Heart right ventricle (tissue), 16 donors: ENCODE results near the gene ZC3H7A. TPM values are rescaled to one million over a fixed set of nuclear protein-coding genes. Genes with fewer than 3 reads are reported as not detected.

Experiments used
- ATAC-seq, 8 donors: fragments of 200-7000 bp; cut with Tn5 transposase; one replicate each; pipeline ENCODE4 v1.9.1; 2020; ENCODE audit warnings: mild to moderate bottlenecking in 8 of 8, moderate library complexity in 8 of 8, moderate number of reproducible peaks in 1 of 8
- DNase-seq, 2 donors: peaks; one replicate each; pipeline ENCODE4 v3.0.0-alpha.2; 2020
- H3K27ac ChIP-seq, 10 donors: fragments of 200-600 bp; sonication (generic) in 2 of 10; one replicate each; pipeline versions ENCODE4 v1.5.0 to v1.8.0; 2020 to 2022; ENCODE audit warnings: mild to moderate bottlenecking in 3 of 10
- H3K27me3 ChIP-seq, 7 donors: fragments of 200-600 bp; one replicate each; pipeline ENCODE4 v1.8.0; 2021 to 2022; ENCODE audit warnings: mild to moderate bottlenecking in 2 of 7
- H3K36me3 ChIP-seq, 9 donors: fragments of 200-600 bp; sonication (generic) in 1 of 9; one replicate each; pipeline versions ENCODE4 v1.5.0 to v1.8.0; 2020 to 2022; ENCODE audit warnings: mild to moderate bottlenecking in 2 of 9
- H3K4me1 ChIP-seq, 9 donors: fragments of 200-600 bp; sonication (generic) in 1 of 9; one replicate each; pipeline versions ENCODE4 v1.5.0 to v1.8.0; 2020 to 2022; ENCODE audit warnings: mild to moderate bottlenecking in 4 of 9
- H3K4me3 ChIP-seq, 10 donors: fragments of 200-600 bp; sonication (generic) in 2 of 10; one replicate each; pipeline versions ENCODE4 v1.5.0 to v1.8.0; 2020 to 2022; ENCODE audit warnings: mild to moderate bottlenecking in 7 of 10, moderate library complexity in 2 of 10
- H3K9me3 ChIP-seq, 11 donors: fragments of 200-600 bp in 10 of 11; sonication (generic) in 2 of 11; one replicate each; pipeline versions ENCODE4 v1.5.0 to v1.8.0; 2013 to 2022; ENCODE audit warnings: mild to moderate bottlenecking in 2 of 11, control low read depth in 1 of 11, moderate library complexity in 1 of 11
- WGBS, 2 donors: extraction: QIAGEN DNeasy Blood & Tissue Kit; methylation state at CpG; one replicate each; pipeline ENCODE4 v1.1.7; 2013; ENCODE audit warnings: inconsistent platforms in 1 of 2; 5-methylcytosine and 5-hydroxymethylcytosine counted together
- intact Hi-C, 10 donors: fragments of 100-400 bp; cut with DNase I; formaldehyde crosslinking; loops; one replicate each; pipeline versions ENCODE4 v1.11.1 to v1.14.2; 2022
- polyA plus RNA-seq, 2 donors: library from polyadenylated mRNA; stranded (reverse); fragments of 200-250 nt; gene quantifications; one replicate each; pipeline ENCODE4 v1.2.3, GENCODE V29; 2013
- total RNA-seq, 10 donors: library from RNA; stranded (reverse); fragmentation: NEBNext Ultra II Directional in 3 of 10; extraction: Animal tissue kit (Norgen Biotek cat#: 25700) in 3 of 10; gene quantifications; one replicate each; pipeline versions ENCODE4 v1.2.1 to v1.2.4, GENCODE V29; 2021 to 2023
- TF ChIP-seq, protein P1 (sequence below), 9 donors: fragments of 200-600 bp; sonication (generic) in 2 of 9; IDR thresholded peaks; one replicate each; pipeline versions ENCODE4 v1.5.0 to v1.8.0; 2021 to 2022; ENCODE audit warnings: antibody characterized with exemption in 9 of 9, mild to moderate bottlenecking in 5 of 9, moderate library complexity in 1 of 9
- donor health status: Arrhythmogenic right ventricular cardiomyopathy.
- donor health status: ischemic (EF 13 %, LVEDD 7.1; RV severe dilation, severe dysfunction).
- donor health status: healthy with polysubstance abuse.
- donor health status: DM: no; HTN: yes; CAD: no.
- donor health status: DM: no; HTN: no; CAD: no.
- donor health status: ischemic (EF 25% LVEDD 6.9; RV normal size, moderate dysfunction).
- donor health status: ischemic (EF 25% LVEDD 5.7; RV mildly dilated, moderate dysfunction).
- donor health status: healthy.
- donor health status: DM: yes; HTN: yes; CAD: no.
- donor health status: Ischemic cardiomyopathy.
- donor health status: ischemic (EF 35%, LVEDD 5.7; RV mildly dilated, moderate dysfunction).
- donor health status: nonischemic (EF 11% LVEDD 7.7; RV severe dilation, severe dysfunction).
- donor health status: DM: yes; HTN: yes; CAD: no.
- donor health status: PGD.
- donor health status: ischemic (EF 29% LVEDD 5.4; RV normal size, mild dysfunction).
- donor health status: nonischemic (EF 23%, LVEDD 6.1; RV moderate dilation, normal function).

Gene ZC3H7A
- total and polyA plus RNA-seq, 12 donors = 15.2 to 36.1 (median 30.3) TPM

DNA sequence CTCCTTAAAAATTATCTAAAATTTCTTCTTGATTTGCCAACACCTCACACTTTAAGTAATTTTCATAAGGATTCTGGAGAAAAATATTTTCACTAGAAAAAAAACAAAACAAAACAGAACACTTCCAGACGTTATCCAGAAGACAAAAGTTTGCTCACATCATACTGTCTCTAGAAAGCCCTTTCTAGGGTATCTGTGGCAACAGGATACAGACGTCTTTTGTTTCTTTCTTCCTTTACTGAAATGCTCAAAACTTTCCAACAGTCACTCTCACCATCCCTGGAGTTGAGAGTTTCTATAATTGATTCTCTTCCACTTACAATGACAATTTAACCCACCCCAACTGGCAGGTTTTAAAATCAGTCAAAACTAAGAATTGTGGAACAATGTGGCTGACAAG is 2.6 kb downstream of the ZC3H7A start:
- H3K27me3 ChIP-seq = no peaks in the 10 kb centered on the region
- ATAC-seq (no peak), DNase-seq (no peak)
- peaks cover 8 to 76% (median 72%) of the 10 kb centered on the region in 9 donors for H3K4me1 ChIP-seq
- WGBS, 2 donors = 9 to 21% methylated on average over 2 of the region's 2 CpGs
- H3K9me3 ChIP-seq = no peaks in the 10 kb centered on the region
- intact Hi-C loops = loop anchor here in 5 of 10 donors (5.0 to 10.0 kb wide), 6 partner anchors 50 to 270 kb away; partner anchors contain the start of genes TXNDC11 (in 2 of the 5) and GSPT1 (in 1 of the 5)
- peaks cover 0 to 30% (median 0%) of the 10 kb centered on the region in 9 donors for H3K36me3 ChIP-seq
- no peak overlapping the region for H3K4me3 ChIP-seq
- TF ChIP-seq, protein P1, sequence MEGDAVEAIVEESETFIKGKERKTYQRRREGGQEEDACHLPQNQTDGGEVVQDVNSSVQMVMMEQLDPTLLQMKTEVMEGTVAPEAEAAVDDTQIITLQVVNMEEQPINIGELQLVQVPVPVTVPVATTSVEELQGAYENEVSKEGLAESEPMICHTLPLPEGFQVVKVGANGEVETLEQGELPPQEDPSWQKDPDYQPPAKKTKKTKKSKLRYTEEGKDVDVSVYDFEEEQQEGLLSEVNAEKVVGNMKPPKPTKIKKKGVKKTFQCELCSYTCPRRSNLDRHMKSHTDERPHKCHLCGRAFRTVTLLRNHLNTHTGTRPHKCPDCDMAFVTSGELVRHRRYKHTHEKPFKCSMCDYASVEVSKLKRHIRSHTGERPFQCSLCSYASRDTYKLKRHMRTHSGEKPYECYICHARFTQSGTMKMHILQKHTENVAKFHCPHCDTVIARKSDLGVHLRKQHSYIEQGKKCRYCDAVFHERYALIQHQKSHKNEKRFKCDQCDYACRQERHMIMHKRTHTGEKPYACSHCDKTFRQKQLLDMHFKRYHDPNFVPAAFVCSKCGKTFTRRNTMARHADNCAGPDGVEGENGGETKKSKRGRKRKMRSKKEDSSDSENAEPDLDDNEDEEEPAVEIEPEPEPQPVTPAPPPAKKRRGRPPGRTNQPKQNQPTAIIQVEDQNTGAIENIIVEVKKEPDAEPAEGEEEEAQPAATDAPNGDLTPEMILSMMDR (IDR thresholded peaks at IDR 0.05) = no peak
- H3K27ac ChIP-seq = peak overlapping the region in 6 of 10 donors; percentile 0 to 99 (median 72)

DNA sequence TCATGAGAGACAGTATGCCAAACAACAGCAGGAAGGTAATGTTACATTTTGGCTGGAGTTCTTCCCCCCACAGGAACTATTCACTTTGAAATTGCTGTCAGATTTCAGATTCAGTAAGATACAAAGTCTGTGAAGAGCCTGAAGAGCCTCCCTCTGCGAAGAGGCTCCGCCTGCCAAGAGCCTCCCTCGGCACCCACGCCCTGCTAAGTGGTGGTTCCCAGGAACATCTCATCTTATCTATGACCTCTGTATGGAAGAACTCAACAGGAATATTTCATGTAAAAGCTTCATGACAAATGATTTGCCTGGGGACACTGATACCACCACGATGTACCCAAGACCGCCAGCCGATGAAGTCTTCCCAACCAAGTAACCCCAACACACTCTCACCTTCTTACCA is 3.2 kb downstream of the ZC3H7A start:
- DNase-seq = peak in 1 of 2 donors; percentile 26
- WGBS, 2 donors = 45 to 53% methylated on average over 7 of the region's 7 CpGs
- Histone ChIP-seq H3K4me1 (peaks cover 8 to 75% (median 67%) of the 10 kb centered on the region in 9 donors), H3K27ac (peak overlapping the region in 7 of 10 donors; percentile 0 to 99 (median 47)), H3K36me3 (peaks cover 0 to 31% (median 0%) of the 10 kb centered on the region in 9 donors), H3K4me3 (no peak overlapping the region), H3K9me3 (no peaks in the 10 kb centered on the region), H3K27me3 (no peaks in the 10 kb centered on the region)
- TF ChIP-seq, protein P1 (IDR thresholded peaks at IDR 0.05) = no peak
- no peak for ATAC-seq
- intact Hi-C loops = loop anchor here in 5 of 10 donors (5.0 to 10.0 kb wide), 6 partner anchors 49 to 271 kb away; partner anchors contain the start of genes TXNDC11 (in 2 of the 5) and GSPT1 (in 1 of the 5)

DNA sequence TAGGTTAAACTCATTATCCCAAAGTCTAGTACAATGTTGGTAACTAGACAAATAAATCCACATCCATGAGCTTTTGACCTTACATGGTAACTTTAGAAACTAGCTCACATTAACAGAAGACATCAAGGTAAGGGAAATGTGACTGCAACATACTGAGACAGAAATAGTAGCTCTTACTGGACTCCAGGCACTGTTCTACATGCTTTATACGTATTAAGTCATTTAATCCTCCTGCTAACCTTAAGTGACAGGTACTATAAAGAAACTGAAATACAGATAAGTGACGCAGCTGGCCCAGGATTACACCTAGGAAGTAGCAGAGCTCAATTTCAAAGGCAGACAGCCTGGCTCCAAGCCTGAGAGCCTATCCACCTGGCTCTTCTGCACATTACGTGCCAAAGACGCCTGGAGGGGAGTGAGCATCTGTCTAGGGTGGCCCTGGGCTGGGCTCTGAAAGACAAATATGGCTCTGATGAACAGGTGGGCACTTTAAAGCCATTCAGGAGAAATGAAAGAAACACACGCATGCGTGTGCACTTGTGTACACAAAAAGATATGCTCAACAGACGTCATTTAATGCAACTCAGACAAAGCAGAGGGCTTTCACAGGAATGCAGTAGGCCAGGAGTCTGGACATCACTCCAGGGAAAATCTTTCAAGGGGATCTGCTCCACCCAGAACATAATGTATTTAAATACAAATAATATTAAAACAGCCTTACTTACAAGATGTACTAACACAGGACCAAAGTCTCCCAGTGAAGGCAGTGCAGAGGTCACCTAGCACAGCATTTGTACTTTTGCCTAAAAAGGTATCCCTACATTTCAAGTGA is 4.4 kb downstream of the ZC3H7A start:
- TF ChIP-seq, protein P1 (IDR thresholded peaks at IDR 0.05) = no peak
- ATAC-seq (no peak), DNase-seq (no peak)
- Histone ChIP-seq H3K27ac (peak overlapping the region in 5 of 10 donors; percentile 11 to 66 (median 29)), H3K4me3 (no peak overlapping the region), H3K36me3 (peaks cover 0 to 31% (median 0%) of the 10 kb centered on the region in 9 donors), H3K27me3 (no peaks in the 10 kb centered on the region), H3K4me1 (peaks cover 8 to 76% (median 55%) of the 10 kb centered on the region in 9 donors), H3K9me3 (no peaks in the 10 kb centered on the region)
- intact Hi-C loops = loop anchor here in 5 of 10 donors (5.0 to 10.0 kb wide), 6 partner anchors 48 to 272 kb away; partner anchors contain the start of genes TXNDC11 (in 2 of the 5) and GSPT1 (in 1 of the 5)
- 60 to 65% methylated on average over 7 of the region's 7 CpGs for WGBS, 2 donors

DNA sequence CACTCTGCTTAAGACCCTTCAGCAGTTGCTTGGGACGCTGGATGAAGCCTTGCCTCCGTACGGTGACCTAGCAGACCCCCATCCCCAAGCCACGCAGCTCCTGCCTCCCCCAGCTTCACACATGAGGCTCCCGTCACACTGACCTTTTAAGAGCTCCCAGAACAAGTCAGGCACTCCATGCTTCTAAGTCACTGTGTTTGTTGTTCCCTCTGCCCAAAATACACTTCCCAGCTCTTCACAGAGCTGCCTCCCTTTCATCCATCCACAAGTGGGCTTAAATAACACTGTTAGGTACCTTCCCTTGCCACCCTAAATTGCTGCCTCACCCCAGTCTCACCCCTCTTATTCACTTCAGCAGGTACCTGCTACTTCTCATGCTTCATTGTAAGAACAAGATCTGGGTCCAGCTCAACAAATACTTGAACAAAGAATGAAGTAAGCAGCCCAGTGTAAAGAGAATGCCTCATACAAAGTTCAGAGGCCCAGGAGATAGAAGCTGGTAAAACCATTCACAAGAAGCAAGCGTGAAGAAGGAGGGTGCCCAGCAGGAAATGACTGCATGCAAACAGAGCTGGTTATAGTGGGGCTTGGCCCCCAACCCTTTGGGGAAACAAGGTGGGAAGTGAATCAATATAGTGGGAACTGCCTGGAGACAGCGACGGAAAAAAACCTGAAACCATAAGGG is 5.8 kb downstream of the ZC3H7A start:
- Histone ChIP-seq H3K36me3 (peaks cover 0 to 35% (median 0%) of the 10 kb centered on the region in 9 donors), H3K4me3 (no peak overlapping the region), H3K27ac (peak overlapping the region in 6 of 10 donors; percentile 11 to 66 (median 31)), H3K9me3 (no peaks in the 10 kb centered on the region), H3K27me3 (no peaks in the 10 kb centered on the region), H3K4me1 (peaks cover 8 to 83% (median 53%) of the 10 kb centered on the region in 9 donors)
- TF ChIP-seq, protein P1 (IDR thresholded peaks at IDR 0.05) = no peak
- intact Hi-C loops = loop anchor here in 5 of 10 donors (5.0 to 10.0 kb wide), 6 partner anchors 46 to 274 kb away; partner anchors contain the start of genes TXNDC11 (in 2 of the 5) and GSPT1 (in 1 of the 5)
- peak in 3 of 8 donors; percentile 37 to 51 (median 47) for ATAC-seq
- 76 to 80% methylated on average over 8 of the region's 8 CpGs for WGBS, 2 donors
- DNase-seq = no peak
